ENCODE data around the gene NKD2.
"Not testable (repeated sequence)": the region's sequence is repeated elsewhere in the genome, so short reads cannot be mapped to it uniquely, and the experiment has no call there.

The NKD2 gene

GRCh38 chr5:1059884-1060263 is 51.3 kb downstream of the NKD2 start:
- no peak for DNase-seq

DNA sequence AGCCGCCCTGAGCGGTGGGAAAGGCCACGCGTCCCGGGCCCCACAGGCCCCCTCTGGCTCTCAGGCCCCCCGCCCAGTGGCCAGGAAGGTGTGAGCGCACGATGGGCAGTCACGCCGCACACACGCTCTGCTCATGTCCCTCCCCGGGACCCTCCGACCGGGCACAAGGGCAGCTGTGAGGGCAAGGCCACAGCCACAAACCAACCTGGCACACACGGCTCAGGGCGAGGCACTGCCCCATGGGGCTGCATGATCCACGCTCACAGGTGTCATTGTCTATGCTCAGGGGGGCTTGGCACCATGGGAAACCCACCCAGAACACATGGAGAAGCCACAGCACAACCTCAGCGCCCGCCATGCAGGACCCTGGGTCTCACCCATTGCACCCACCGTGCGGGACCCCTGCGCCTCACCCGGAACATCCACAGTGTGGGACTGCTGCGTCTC is 52.0 kb downstream of the NKD2 start:
- DNase-seq, result no peak

DNA sequence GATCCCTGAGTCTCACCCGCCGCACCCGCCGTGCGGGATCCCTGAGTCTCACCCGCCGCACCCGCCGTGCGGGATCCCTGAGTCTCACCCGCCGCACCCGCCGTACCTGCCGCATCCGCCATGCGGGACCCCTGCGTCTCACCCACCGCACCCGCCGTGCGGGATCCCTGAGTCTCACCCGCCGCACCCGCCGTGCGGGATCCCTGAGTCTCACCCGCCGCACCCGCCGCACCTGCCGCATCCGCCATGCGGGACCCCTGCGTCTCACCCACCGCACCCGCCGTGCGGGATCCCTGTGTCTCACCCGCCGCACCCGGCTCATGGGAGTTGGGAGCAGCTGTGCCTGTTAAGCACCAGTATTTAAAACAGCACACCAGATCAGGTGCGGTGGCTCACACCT is 52.7 kb downstream of the NKD2 start:
- not testable (repeated sequence) for DNase-seq

DNA sequence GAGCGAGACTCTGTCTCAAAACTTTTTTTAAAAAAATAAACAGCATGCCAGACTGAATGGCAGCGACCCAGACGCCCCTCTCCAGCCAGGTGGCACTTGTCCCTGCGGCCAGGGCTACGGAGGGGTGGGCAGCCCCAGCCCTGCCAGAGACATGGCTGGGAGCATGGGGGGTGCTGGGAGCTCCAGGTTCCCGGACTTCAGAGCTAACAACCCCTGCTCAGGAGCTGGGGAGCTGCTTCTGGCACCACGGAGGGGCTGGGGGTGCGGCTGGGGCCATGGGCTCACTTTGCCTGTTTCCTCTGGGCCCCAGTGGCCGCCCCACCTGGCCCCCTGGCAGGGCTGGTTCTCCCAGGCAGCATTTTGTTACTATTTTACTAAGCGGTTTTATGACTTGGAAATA is 53.3 kb downstream of the NKD2 start:
- DNase-seq, result no peak

- DNase-seq, result no peak
These were observed 54.4 kb downstream of the NKD2 start for GRCh38 chr5:1062761-1063568.

DNA sequence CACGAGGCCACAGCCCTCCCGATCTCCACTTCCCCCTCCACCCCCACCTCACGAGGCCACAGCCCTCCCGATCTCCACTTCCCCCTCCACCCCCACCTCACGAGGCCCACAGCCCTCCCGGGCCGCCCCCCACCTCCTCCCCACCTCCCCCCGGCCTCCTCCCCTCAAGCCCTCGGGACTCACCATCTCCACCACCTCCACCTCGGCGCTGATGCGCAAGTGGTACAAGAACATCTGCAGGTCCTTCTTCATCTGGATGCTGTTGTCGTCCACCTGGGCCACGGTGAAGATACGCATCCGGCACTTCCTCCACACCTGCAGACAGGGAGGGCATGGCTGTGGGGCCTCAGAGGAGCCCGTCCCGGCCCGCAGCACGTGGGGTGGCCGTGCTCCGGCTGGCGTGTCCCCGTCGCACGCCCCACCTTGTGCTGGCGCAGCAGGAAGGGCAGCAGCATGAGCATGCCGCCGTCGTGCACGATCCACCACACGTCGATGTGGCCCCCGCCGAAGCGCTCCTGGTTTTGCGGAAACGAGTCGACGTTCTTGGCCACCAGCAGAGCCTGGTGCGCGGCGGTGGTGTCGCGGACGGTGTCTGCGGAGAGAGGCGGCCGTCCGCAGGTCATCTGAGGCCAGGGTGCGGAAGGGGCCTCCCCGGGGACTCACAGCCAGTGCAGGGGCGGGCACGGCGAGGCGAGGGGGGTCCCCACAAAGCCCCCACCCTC is 55.2 kb downstream of the NKD2 start:
- no peak for DNase-seq

DNA sequence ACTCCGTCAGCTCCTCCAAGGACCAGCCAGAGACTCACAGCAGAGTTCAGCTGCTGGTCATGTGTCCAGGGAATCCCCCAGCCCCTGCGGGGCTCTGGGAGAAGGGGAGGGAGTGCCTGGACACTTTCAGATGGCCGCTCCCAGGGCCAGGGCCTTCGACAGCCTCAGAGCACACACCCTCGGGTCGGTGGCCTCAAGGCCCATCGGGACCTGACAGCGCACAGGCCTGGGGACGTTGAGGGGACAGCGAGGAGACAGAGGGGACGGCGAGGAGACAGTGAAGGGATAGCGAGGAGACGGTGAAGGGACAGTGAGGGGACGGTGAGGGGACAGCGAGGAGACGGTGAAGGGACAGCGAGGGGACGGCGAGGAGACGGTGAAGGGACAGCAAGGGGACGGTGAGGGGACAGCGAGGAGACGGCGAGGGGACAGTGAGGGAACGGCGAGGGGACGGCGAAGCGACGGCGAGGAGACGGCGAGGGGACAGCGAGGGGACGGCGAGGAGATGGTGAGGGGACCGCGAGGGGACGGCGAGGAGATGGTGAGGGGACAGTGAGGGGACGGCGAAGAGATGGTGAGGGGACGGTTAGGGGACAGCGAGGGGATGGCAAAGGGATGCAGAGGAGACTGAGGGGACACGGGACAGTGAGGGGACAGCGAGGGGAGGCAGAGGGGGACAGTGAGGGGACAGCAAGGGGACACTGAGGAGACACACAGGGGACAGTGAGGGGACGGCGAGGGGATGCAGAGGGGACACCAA is 56.0 kb downstream of the NKD2 start:
- no peak for DNase-seq

GRCh38 chr5:1065143-1065750 is 56.6 kb downstream of the NKD2 start:
- DNase-seq, result no peak

DNA sequence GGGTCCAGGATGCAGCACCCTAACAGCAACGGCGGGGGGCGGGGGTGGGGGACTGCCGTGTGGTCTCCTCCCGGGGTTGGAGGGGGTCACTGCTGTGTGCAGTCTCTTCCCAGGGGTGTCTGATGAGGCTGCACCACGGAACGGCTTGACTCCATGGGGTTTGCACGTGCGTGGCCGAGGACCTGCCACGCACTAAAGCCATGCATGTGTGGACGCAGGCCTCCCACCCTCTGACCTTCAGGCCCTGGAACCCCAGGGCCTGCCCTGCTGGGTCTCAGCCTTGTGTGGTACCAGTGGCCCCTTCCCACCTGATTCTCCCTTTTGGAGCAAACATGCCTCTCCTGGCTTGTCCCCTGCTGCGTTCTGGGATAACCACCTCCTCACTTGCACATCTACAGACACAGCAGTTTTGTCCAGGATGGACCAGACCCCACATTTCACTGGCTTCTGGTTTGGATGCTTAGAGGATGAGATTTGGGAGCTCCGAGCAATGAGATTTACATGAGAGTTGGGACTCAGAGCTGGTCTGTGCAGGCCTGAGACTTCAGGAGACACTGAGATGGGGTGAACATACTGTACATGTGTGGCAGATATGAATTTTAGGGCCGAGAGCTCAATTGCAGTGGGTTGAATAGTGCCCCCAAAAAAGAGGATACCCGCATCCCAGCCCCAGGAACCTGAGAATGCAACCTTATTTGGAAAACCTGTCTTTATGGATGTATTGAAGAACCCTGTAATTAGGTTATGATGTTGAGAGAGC is 57.5 kb downstream of the NKD2 start:
- DNase-seq, result no peak

DNA sequence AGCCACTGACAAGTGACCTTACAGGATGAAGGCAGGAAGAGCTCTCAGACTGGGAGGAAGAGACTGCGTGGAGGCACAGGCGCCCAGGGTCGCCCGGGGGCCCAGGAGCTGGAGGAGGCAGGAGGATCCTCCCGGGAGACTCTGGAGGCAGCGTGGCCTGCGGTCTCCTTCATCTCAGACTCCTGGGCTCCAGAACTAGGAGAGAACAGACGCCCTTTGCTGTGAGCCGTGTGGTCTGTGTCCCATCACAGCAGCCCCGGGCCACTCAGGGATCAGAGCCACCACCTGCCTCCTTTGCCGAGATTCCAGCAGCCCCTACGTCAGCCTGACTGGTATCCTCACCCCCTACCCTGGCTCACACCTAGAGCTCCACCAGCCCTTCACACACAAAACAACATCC is 58.1 kb downstream of the NKD2 start:
- no peak for DNase-seq

DNA sequence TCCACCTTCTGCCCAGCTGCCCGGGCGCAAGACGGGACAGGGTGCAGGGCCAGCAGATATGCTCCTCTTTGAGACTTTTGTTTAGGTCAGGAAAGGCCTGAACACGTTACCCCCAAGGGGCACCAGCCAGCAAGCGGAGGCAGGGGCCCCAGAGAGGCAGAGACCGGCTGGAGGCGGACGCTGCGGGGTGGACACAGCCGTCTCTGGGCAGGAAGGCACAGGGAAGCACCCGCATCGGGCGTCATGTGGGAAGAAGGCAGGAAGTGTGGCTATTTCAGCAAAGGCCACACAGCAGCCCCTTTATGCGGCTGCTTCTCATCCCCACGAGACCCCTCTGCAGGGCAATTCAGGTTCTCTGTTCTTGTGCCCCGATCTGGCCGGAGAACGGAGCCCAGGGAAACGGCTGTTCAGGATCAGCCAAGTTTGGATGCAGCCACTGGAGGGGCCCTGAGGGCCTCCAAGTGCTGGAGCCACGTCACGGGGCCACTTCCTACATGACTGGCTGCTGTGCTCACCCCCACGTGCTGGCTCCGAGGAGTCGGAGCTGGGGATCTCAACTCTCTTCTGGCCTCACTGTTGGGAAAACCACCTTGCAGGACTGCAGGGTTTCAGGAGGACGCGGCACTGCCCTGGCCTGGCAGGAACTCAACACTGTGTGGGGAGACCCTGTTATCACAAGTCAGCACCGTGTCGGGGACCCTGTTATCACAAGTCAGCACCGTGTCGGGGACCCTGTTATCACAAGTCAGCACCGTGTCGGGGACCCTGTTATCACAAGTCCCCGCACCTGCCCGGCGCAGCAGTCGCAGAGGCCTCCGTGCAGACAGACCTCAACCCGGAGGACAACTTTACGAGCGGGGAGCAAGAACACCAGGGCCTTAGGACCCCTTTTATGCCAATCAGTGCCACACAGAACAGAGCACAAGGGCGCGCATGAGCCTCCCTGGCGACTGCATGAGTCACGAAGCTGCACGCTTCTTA is 58.8 kb downstream of the NKD2 start:
- no peak for DNase-seq

- no peak for DNase-seq
These were observed 59.7 kb downstream of the NKD2 start for GRCh38 chr5:1068204-1068894.

DNA sequence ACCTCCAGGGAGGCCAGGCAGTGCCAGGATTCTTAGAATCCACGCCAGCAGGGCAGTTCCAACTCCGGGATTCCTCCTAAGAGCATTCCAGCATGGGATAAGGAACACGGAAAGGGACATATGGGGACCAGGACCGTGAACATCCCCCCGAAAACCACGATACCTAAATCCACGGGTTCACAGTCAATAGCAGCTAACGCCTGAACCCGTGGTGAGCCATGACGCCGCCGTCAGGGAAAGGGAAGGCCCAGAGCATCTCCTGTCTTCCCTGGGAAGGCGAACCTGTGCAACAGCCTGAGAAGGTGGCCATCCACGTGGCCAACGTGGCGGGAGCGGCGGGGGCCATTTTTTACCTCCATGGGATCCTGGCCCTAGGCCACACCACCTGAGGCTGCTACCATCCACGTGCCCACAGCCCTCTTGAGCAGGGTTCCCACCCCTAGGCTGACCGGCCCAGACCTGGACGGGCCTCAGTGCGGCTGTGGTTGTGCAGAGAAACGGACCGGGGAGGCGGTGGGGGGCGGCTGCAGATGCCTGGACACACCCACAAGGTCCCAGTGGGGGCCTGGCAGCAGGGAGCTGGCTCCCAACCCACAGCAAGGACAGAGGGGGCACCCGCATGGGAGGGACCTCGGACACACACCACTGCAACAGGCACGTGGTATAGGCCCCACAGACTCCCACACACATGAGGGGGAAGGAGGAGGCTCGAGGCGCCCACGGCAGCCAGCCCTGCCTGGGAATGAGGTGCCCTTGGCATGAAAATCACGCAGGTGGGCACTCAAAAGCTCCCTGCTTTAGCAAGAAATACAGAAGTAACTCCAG is 60.5 kb downstream of the NKD2 start:
- DNase-seq, result no peak

DNA sequence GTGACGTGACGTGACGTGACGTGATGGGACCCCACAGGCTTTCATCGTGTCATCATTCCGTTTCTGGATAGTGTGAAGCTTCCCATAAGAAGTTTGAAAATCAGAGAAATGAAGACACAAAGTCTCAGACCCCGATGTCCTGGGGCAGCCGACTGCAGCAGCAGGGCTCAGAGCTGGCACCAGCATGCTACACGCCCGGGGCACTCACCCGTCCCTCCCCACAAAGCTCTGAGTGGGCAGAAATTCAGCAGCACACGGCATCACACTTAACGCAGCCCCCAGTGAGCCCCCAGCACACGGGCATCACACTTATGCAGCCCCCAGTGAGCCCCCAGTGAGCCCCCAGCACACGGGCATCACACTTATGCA is 61.1 kb downstream of the NKD2 start:
- DNase-seq, result no peak

DNA sequence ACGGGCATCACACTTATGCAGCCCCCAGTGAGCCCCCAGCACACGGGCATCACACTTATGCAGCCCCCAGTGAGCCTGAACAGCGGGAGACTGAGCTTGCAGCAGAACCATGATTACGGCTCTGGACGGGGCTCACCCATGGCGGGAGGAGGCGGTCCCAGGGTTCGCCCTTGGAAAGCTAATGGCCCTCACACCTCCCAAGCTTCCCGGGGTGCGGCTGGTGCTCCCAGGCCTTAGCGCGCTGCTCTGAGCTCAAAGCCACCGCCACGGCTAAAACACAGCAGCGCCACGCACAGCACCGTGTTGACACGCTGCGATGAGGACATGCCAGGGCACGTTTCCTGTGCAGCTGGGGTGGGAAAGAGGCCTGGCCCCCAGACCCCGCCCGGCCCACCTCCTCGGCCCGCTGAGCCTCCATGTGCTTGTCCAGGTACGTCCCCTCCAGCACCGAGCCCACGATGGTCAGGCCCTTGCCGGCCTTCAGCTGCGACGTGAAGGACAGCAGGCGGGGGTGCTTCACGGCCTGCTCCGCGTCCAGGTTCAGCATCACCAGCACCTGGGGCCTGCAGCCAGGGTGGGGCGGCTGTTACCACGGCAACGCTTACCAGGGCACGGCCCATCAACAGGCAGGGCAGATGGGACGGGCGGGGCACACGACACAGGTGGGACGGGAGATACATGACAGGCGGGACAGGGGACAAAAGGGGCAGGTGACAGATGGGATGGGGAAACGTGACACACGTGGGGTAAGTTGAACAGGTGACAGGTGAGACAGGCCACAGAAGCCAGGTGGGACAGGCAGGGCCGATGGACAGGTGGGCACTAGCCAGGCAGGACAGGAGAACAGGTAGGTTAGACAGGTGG is 64.9 kb downstream of the NKD2 start:
- no peak for DNase-seq

DNA sequence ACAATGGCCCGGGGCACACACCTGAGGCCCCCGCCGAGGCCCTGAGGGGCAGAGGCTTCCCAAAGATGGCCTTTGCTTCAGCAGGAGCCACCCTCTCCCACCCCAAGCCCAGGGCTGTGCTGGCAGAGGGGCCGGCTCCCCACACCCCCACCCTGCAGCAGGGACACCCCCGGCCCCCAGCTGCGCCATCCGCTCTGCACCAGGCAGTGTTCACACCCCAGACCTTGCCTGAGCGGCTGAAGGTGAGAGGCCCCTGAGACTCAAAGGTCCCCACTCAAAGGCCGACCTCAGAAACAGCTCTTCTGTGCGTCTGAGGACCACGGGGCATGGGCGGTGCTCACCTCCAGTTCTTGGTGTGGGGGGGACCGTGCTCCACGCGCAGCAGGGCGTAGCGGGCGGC is 65.6 kb downstream of the NKD2 start:
- DNase-seq, result no peak

- no peak for DNase-seq
These were observed 66.4 kb downstream of the NKD2 start for GRCh38 chr5:1074816-1075554.

DNA sequence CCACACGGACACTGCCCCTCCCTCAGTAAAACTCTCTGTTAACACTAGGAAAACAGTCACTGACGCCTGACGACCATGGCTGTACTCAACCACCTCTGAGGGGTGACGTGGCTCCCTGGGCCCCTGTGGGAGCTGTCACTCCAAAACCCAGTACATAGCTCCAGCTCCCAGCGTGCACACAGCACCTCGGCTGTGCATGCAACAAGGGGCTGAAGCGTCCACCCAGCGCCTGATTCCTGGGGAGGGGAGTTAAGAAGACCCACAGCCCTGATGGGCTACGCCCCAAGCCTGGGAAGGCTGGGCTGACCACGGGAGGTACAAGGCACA is 66.9 kb downstream of the NKD2 start:
- no peak for DNase-seq

Measured in CD4-positive, alpha-beta T cell treated with Interferon alpha-2 for 1 hour (primary cell).